H9 (cell line): ENCODE results near the gene AARSD1. TPM values are rescaled to one million over a fixed set of nuclear protein-coding genes. Genes with fewer than 3 reads are reported as not detected.

Experiments
- DNase-seq: peaks from one replicate; pipeline ENCODE4 v3.0.0-alpha.2; 2017
- H2AFZ ChIP-seq: one replicate; pipeline ENCODE4 v1.6.1; 2013; ENCODE audit warnings: mild to moderate bottlenecking, low read length, control low read depth, moderate library complexity
- H2AK5ac ChIP-seq: 2 replicates; pipeline ENCODE4 v1.6.1; 2013; ENCODE audit warnings: low read length, control low read depth, mixed read lengths; ENCODE audit not compliant: insufficient read length
- H2BK120ac ChIP-seq: one replicate; pipeline ENCODE4 v1.6.1; 2013; ENCODE audit warnings: low read depth, mild to moderate bottlenecking, low read length, control low read depth, inconsistent platforms; ENCODE audit not compliant: poor library complexity, severe bottlenecking
- H2BK12ac ChIP-seq: 2 replicates; pipeline ENCODE4 v1.6.1; 2013; ENCODE audit warnings: low read length, control low read depth, mixed read lengths, low read depth; ENCODE audit not compliant: insufficient read length
- H2BK15ac ChIP-seq: 2 replicates; pipeline ENCODE4 v1.6.1; 2013; ENCODE audit warnings: low read depth, low read length, control low read depth
- H2BK20ac ChIP-seq: one replicate; pipeline ENCODE4 v1.6.1; 2013; ENCODE audit warnings: low read depth, mild to moderate bottlenecking, low read length, control low read depth, inconsistent platforms; ENCODE audit not compliant: poor library complexity, severe bottlenecking
- H2BK5ac ChIP-seq: 2 replicates; pipeline ENCODE4 v1.6.1; 2013; ENCODE audit warnings: low read length, control low read depth, mixed read lengths; ENCODE audit not compliant: insufficient read length
- H3K14ac ChIP-seq: 2 replicates; pipeline ENCODE4 v1.6.1; 2013; ENCODE audit warnings: low read length, control low read depth; ENCODE audit not compliant: insufficient read depth
- H3K18ac ChIP-seq: 2 replicates; pipeline ENCODE4 v1.6.1; 2013; ENCODE audit warnings: low read depth, mild to moderate bottlenecking, mixed read lengths, low read length, control low read depth; ENCODE audit not compliant: insufficient read length
- H3K23ac ChIP-seq: 2 replicates; pipeline ENCODE4 v1.6.1; 2013; ENCODE audit warnings: low read length, control low read depth, mixed read lengths, low read depth; ENCODE audit not compliant: insufficient read length
- H3K23me2 ChIP-seq: 2 replicates; pipeline ENCODE4 v1.6.1; 2013; ENCODE audit warnings: low read depth, mild to moderate bottlenecking, mixed read lengths, low read length, control low read depth; ENCODE audit not compliant: insufficient read length, poor library complexity, severe bottlenecking
- H3K27ac ChIP-seq: 2 replicates; pipeline ENCODE4 v1.5.1; 2013; ENCODE audit warnings: low read length, control low read depth, mixed read lengths, low read depth; ENCODE audit not compliant: insufficient read length
- H3K27me3 ChIP-seq: 2 replicates; pipeline ENCODE4 v1.6.1; 2013; ENCODE audit warnings: low read length, control low read depth, inconsistent platforms; ENCODE audit not compliant: insufficient read depth
- H3K4ac ChIP-seq: 2 replicates; pipeline ENCODE4 v1.6.1; 2013; ENCODE audit warnings: low read depth, mild to moderate bottlenecking, control low read depth, inconsistent platforms, low read length, moderate library complexity
- H3K4me1 ChIP-seq: 2 replicates; pipeline ENCODE4 v1.6.1; 2013; ENCODE audit warnings: low read length, control low read depth, inconsistent platforms; ENCODE audit not compliant: insufficient read depth
- H3K4me2 ChIP-seq: 2 replicates; pipeline ENCODE4 v1.6.1; 2013; ENCODE audit warnings: low read length, control low read depth, mixed read lengths; ENCODE audit not compliant: insufficient read length, insufficient read depth
- H3K56ac ChIP-seq: 2 replicates; pipeline ENCODE4 v1.6.1; 2013; ENCODE audit warnings: low read depth, mild to moderate bottlenecking, mixed read lengths, low read length, control low read depth; ENCODE audit not compliant: insufficient read length
- H3K79me1 ChIP-seq: 2 replicates; pipeline ENCODE4 v1.6.1; 2013; ENCODE audit warnings: low read depth, mild to moderate bottlenecking, moderate library complexity, low read length, control low read depth, inconsistent platforms; ENCODE audit not compliant: insufficient read depth, poor library complexity, severe bottlenecking
- H3K79me2 ChIP-seq: 2 replicates; pipeline ENCODE4 v1.6.1; 2013; ENCODE audit warnings: low read length, control low read depth, inconsistent platforms; ENCODE audit not compliant: insufficient read depth
- H3K9ac ChIP-seq: 2 replicates; pipeline ENCODE4 v1.6.1; 2013; ENCODE audit warnings: low read length, control low read depth, mixed read lengths; ENCODE audit not compliant: insufficient read length; ENCODE audit errors: extremely low read depth
- H3K9me3 ChIP-seq: one replicate; pipeline ENCODE4 v1.6.1; 2013; ENCODE audit warnings: low read depth, low read length, inconsistent platforms; ENCODE audit not compliant: control insufficient read depth
- H3T11ph ChIP-seq: one replicate; pipeline ENCODE4 v1.6.1; 2013; ENCODE audit warnings: mild to moderate bottlenecking, low read length, control low read depth, inconsistent platforms
- H4K20me1 ChIP-seq: one replicate; pipeline ENCODE4 v1.6.1; 2013; ENCODE audit not compliant: control insufficient read depth, insufficient read length, insufficient read depth
- H4K5ac ChIP-seq: 2 replicates; pipeline ENCODE4 v1.6.1; 2013; ENCODE audit warnings: low read depth, mild to moderate bottlenecking, mixed read lengths, low read length, control low read depth; ENCODE audit not compliant: insufficient read length
- H4K8ac ChIP-seq: replicated peaks from 2 replicates; pipeline ENCODE4 v1.6.1; 2013; ENCODE audit warnings: low read length, control low read depth, mixed read lengths, low read depth; ENCODE audit not compliant: insufficient read length
- H4K91ac ChIP-seq: 2 replicates; pipeline ENCODE4 v1.6.1; 2013; ENCODE audit warnings: low read depth, mild to moderate bottlenecking, moderate library complexity, mixed read lengths, low read length, control low read depth; ENCODE audit not compliant: insufficient read length
- H3K27ac Mint-ChIP-seq, 3 experiments: 2 replicates in 2 of 3; 3 replicates in 1 of 3; pipeline ENCODE4 v1.8.0; 2020 to 2021; ENCODE audit warnings: mixed read lengths in 3 of 3, mild to moderate bottlenecking in 1 of 3, moderate library complexity in 1 of 3
- H3K27me3 Mint-ChIP-seq: 2 replicates; pipeline ENCODE4 v1.8.0; 2021; ENCODE audit warnings: low read depth, mild to moderate bottlenecking, moderate library complexity, mixed read lengths
- H3K36me3 Mint-ChIP-seq, 3 experiments: 2 replicates in 2 of 3; 3 replicates in 1 of 3; pipeline ENCODE4 v1.8.0; 2020 to 2021; ENCODE audit warnings: low read depth in 3 of 3, mixed read lengths in 3 of 3; ENCODE audit not compliant: insufficient read depth in 1 of 3
- H3K4me1 Mint-ChIP-seq, 2 experiments: 2 replicates each; pipeline ENCODE4 v1.8.0; 2020; ENCODE audit warnings: mixed read lengths in 2 of 2
- H3K4me3 Mint-ChIP-seq, 2 experiments: 2 replicates in 1 of 2; 3 replicates in 1 of 2; pipeline ENCODE4 v1.8.0; 2020 to 2021; ENCODE audit warnings: mild to moderate bottlenecking in 2 of 2, mixed read lengths in 2 of 2, moderate library complexity in 1 of 2
- H3K9me3 Mint-ChIP-seq, 2 experiments: 2 replicates in 1 of 2; 3 replicates in 1 of 2; pipeline ENCODE4 v1.8.0; 2020; ENCODE audit warnings: mild to moderate bottlenecking in 2 of 2, mixed read lengths in 2 of 2, moderate library complexity in 1 of 2
- CTCF ChIP-seq: fragments of 200-600 bp; sonication (generic); conservative IDR thresholded peaks from 3 replicates; pipeline ENCODE4 v1.8.0; 2021; ENCODE audit warnings: antibody characterized with exemption, mild to moderate bottlenecking
- WGBS: extraction: QIAGEN DNeasy Blood & Tissue Kit; methylation state at CpG from one replicate; pipeline ENCODE4 v1.1.7; 2013; ENCODE audit warnings: missing lambda C conversion rate, low lambda C conversion rate, mixed read lengths; ENCODE audit not compliant: insufficient read length; ENCODE audit errors: extremely low coverage; 5-methylcytosine and 5-hydroxymethylcytosine counted together
- total RNA-seq: library from RNA; stranded (reverse); gene quantifications from 2 replicates; pipeline ENCODE4 v1.2.1, GENCODE V29; 2021

AARSD1 gene
- total RNA-seq, 1 experiment from 2014 or later = 68.7 TPM

GRCh38 chr17:43013296-43013695, 49.0 kb upstream of the AARSD1 start:
- H3K14ac ChIP-seq = no peak overlapping the region

More at GRCh38 chr17:43013296-43013695, 49.0 kb upstream of the AARSD1 start:
- H3K36me3 Mint-ChIP-seq = peaks cover 11 to 33% (median 28%) of the 10 kb centered on the region in 3 experiments; a peak in 6 of 7 replicates
- H2BK12ac ChIP-seq = no peak overlapping the region
- no peaks in the 10 kb centered on the region for H3K27me3 Mint-ChIP-seq
- H3K27ac Mint-ChIP-seq = peak overlapping the region; percentile 7 to 92 (median 15); a peak in 4 of 7 replicates
- H2BK5ac ChIP-seq = no peak overlapping the region
- H3K9me3 ChIP-seq = no peaks in the 10 kb centered on the region
- no peak overlapping the region for H4K5ac ChIP-seq
- TF ChIP-seq CTCF = no peak
- H4K8ac ChIP-seq = no peak overlapping the region
- no peak overlapping the region for H3K4ac ChIP-seq
- H3K4me1 ChIP-seq = no peaks in the 10 kb centered on the region; the same call in 1 of the 2 replicates
- H3K18ac ChIP-seq = no peak overlapping the region
- H3K4me3 Mint-ChIP-seq = no peak overlapping the region
- H2BK20ac ChIP-seq = no peak overlapping the region
- no peak overlapping the region for H2BK120ac ChIP-seq
- WGBS = no CpG with 5 or more reads among the region's 8 CpGs
- no peaks in the 10 kb centered on the region for H3K79me2 ChIP-seq
- no peak overlapping the region for H3K27ac ChIP-seq
- H3K79me1 ChIP-seq = no peaks in the 10 kb centered on the region
- no peak overlapping the region for H4K91ac ChIP-seq
- no peaks in the 10 kb centered on the region for H3K23me2 ChIP-seq
- no peak overlapping the region for H2AK5ac ChIP-seq
- H3K56ac ChIP-seq = no peak overlapping the region
- no peaks in the 10 kb centered on the region for H3K27me3 ChIP-seq
- no peak overlapping the region for H2BK15ac ChIP-seq
- H3K9me3 Mint-ChIP-seq = no peaks in the 10 kb centered on the region
- no peak overlapping the region for H2AFZ ChIP-seq
- no peak overlapping the region for H3K23ac ChIP-seq
- H3K9ac ChIP-seq = no peak overlapping the region
- H3K4me2 ChIP-seq = no peak overlapping the region
- no peak for DNase-seq
- H3T11ph ChIP-seq = no peak overlapping the region
- peaks cover 20 to 40% of the 10 kb centered on the region in 2 experiments for H3K4me1 Mint-ChIP-seq
- H4K20me1 ChIP-seq = no peaks in the 10 kb centered on the region
